PFSK-1 (cell line): ENCODE data around the gene CYTIP.

Source experiments
- FOXP2 ChIP-seq: optimal IDR thresholded peaks from 2 replicates; pipeline ENCODE3; 2011; ENCODE audit warnings: borderline replicate concordance, control low read depth, inconsistent platforms; ENCODE audit not compliant: insufficient read depth; ENCODE audit errors: extremely low read length, extremely low read depth
- POLR2AphosphoS5 ChIP-seq: IDR thresholded peaks from 2 replicates; pipeline ENCODE4 v1.6.1; 2012; ENCODE audit warnings: low read depth, mild to moderate bottlenecking, control low read depth, low read length, moderate library complexity
- SIN3A ChIP-seq: IDR thresholded peaks from 2 replicates; pipeline ENCODE4 v1.6.1; 2012; ENCODE audit warnings: mild to moderate bottlenecking, low read length, moderate library complexity, borderline replicate concordance; ENCODE audit not compliant: insufficient read depth
- TAF1 ChIP-seq: IDR thresholded peaks from 2 replicates; pipeline ENCODE4 v1.6.1; 2012; ENCODE audit warnings: low read length, control low read depth, borderline replicate concordance; ENCODE audit not compliant: insufficient read depth
- TF ChIP-seq, protein P1 (sequence below), 2 experiments: IDR thresholded peaks; 2 replicates each; pipeline versions ENCODE4 v1.6.1 to v1.8.0; 2011 to 2012; ENCODE audit warnings: low read depth in 2 of 2, low read length in 2 of 2, control low read depth in 1 of 2, inconsistent platforms in 1 of 2, mild to moderate bottlenecking in 1 of 2, moderate library complexity in 1 of 2; ENCODE audit not compliant: insufficient read depth in 1 of 2

The CYTIP gene

GRCh38 chr2:157447031-157447430, 3.1 kb upstream of the CYTIP start:
- TF ChIP-seq POLR2AphosphoS5, result no peak
- TF ChIP-seq TAF1, result no peak
- TF ChIP-seq, protein P1, sequence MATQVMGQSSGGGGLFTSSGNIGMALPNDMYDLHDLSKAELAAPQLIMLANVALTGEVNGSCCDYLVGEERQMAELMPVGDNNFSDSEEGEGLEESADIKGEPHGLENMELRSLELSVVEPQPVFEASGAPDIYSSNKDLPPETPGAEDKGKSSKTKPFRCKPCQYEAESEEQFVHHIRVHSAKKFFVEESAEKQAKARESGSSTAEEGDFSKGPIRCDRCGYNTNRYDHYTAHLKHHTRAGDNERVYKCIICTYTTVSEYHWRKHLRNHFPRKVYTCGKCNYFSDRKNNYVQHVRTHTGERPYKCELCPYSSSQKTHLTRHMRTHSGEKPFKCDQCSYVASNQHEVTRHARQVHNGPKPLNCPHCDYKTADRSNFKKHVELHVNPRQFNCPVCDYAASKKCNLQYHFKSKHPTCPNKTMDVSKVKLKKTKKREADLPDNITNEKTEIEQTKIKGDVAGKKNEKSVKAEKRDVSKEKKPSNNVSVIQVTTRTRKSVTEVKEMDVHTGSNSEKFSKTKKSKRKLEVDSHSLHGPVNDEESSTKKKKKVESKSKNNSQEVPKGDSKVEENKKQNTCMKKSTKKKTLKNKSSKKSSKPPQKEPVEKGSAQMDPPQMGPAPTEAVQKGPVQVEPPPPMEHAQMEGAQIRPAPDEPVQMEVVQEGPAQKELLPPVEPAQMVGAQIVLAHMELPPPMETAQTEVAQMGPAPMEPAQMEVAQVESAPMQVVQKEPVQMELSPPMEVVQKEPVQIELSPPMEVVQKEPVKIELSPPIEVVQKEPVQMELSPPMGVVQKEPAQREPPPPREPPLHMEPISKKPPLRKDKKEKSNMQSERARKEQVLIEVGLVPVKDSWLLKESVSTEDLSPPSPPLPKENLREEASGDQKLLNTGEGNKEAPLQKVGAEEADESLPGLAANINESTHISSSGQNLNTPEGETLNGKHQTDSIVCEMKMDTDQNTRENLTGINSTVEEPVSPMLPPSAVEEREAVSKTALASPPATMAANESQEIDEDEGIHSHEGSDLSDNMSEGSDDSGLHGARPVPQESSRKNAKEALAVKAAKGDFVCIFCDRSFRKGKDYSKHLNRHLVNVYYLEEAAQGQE (IDR thresholded peaks at IDR 0.05; ENCODE audit: insufficient read depth in 1 of 2, low read depth in 2 of 2, low read length in 2 of 2), result no peak
- TF ChIP-seq SIN3A, result no peak
- no peak for TF ChIP-seq FOXP2

DNA sequence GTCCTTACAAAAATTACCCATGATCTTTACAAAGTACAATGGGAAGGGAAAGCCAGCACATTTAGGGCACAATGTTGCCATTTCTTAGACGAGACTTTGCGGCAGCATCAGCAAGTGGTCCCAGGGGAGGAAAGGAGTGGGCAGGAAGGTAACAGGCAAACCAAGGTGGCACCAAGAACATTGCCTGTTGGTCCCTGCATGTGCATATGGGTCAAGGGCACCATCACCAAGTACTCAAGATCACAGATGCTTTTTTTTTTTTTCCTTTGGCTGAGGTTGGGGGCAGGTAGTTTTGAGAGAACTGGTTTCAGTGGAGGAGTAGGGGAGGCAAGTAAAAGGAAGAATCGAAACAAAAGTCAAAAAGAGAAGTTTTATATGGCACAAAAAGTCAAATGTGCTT, 752 bp upstream of the CYTIP start:
- TF ChIP-seq FOXP2, result no peak
- no peak for TF ChIP-seq TAF1
- no peak for TF ChIP-seq POLR2AphosphoS5
- TF ChIP-seq SIN3A, result no peak
- TF ChIP-seq, protein P1 (IDR thresholded peaks at IDR 0.05; ENCODE audit: insufficient read depth in 1 of 2, low read depth in 2 of 2, low read length in 2 of 2), result no peak

DNA sequence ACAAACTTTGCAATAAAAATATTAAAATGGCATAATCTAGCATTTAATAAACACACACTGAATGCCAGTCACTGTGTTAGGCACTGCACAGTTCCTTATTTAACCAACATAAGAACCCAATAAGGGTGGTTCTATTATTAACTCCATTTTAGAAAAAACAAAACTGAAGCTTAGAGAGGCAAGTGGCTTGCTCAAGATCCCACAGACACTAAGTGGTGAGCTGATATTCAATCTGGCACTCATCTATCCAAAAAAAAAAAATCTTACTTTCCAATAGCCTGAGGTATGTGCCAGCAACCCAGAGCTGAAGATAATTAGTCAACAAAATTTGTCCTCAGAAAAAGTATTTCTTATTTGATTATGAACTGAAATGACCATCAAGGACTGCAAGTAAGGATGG, 799 bp downstream of the CYTIP start:
- TF ChIP-seq, protein P1 (IDR thresholded peaks at IDR 0.05; ENCODE audit: insufficient read depth in 1 of 2, low read depth in 2 of 2, low read length in 2 of 2), result no peak
- no peak for TF ChIP-seq SIN3A
- no peak for TF ChIP-seq TAF1
- TF ChIP-seq POLR2AphosphoS5, result no peak

DNA sequence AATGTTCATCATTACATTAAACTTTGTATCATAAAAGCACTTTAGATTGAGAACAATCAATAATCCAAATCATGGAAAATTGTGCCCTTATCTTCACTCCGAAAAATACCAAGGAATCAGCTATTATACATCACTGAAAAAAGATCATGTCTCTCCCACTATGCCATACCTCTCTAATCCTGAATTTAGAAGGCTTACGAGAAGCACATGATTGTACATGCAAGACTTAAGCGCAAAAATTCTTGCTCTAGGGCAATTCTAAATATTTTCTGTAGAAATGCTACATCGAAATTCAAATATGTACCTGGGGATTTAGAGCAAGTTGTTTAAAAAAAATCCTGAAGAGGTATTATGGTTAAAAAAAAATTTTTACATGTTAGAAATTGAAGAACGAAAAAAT, 1.3 kb downstream of the CYTIP start:
- TF ChIP-seq TAF1 (no peak), SIN3A (no peak), FOXP2 (no peak), POLR2AphosphoS5 (no peak)
- TF ChIP-seq, protein P1 (IDR thresholded peaks at IDR 0.05; ENCODE audit: insufficient read depth in 1 of 2, low read depth in 2 of 2, low read length in 2 of 2), result no peak

DNA sequence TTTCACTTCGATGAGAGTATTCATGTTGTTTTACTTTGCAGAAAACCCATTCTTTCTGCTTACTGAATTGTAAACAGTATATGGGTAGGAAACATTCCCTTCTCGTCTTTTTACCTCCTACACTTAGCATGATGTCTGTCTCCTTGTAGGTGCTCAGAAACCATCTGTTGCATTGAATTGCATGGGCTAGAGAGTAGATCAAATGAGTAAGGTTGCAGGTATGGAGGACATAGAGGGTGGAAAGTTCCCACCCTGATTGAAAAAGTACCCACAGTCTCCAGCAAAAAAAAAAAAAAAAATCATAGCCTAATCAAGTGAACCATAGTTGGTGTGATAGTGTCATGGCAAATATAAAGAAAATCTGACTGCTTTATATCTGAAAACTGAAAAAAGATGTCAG, 1.7 kb downstream of the CYTIP start:
- no peak for TF ChIP-seq TAF1
- no peak for TF ChIP-seq POLR2AphosphoS5
- TF ChIP-seq, protein P1 (IDR thresholded peaks at IDR 0.05; ENCODE audit: insufficient read depth in 1 of 2, low read depth in 2 of 2, low read length in 2 of 2), result no peak
- no peak for TF ChIP-seq FOXP2
- no peak for TF ChIP-seq SIN3A
